ENCODE measurements around the gene WNT11. TPM values are rescaled to one million over a fixed set of nuclear protein-coding genes. Genes with fewer than 3 reads are reported as not detected.

Gene WNT11
- total RNA-seq (2014; rRNA removed; shearing (Covaris generic)), result 0.76 TPM in 1 of 2 replicates, not detected in the other

GRCh38 chr11:76206327-76207081 lies at the start of gene WNT11:
WNT11 (minus strand) TSS chr11:76206502; CDS start chr11:76206407, 95 bp downstream.
- no peak for DNase-seq (ENCODE audit: low spot score)

GRCh38 chr11:76253416-76253815 lies 47.1 kb upstream of the WNT11 start:
- no peak for DNase-seq (ENCODE audit: low spot score)

GRCh38 chr11:76252631-76253070 lies 46.3 kb upstream of the WNT11 start:
- DNase-seq (ENCODE audit: low spot score), result no peak

- DNase-seq (ENCODE audit: low spot score), result no peak
Measured at GRCh38 chr11:76251576-76251975, 45.3 kb upstream of the WNT11 start.

GRCh38 chr11:76251226-76251575 lies 44.9 kb upstream of the WNT11 start:
- no peak for DNase-seq (ENCODE audit: low spot score)

GRCh38 chr11:76250520-76251225 lies 44.4 kb upstream of the WNT11 start:
- no peak for DNase-seq (ENCODE audit: low spot score)

- no peak for DNase-seq (ENCODE audit: low spot score)
Measured at GRCh38 chr11:76249195-76249741, 43.0 kb upstream of the WNT11 start.

GRCh38 chr11:76248210-76248609 lies 41.9 kb upstream of the WNT11 start:
- no peak for DNase-seq (ENCODE audit: low spot score)

- no peak for DNase-seq (ENCODE audit: low spot score)
Measured at GRCh38 chr11:76247091-76247490, 40.8 kb upstream of the WNT11 start.

GRCh38 chr11:76246271-76246933 lies 40.1 kb upstream of the WNT11 start:
- no peak for DNase-seq (ENCODE audit: low spot score)

GRCh38 chr11:76245720-76246119 lies 39.4 kb upstream of the WNT11 start:
- DNase-seq (ENCODE audit: low spot score), result no peak

GRCh38 chr11:76244316-76244851 lies 38.1 kb upstream of the WNT11 start:
- no peak for DNase-seq (ENCODE audit: low spot score)

- DNase-seq (ENCODE audit: low spot score), result no peak
Measured at GRCh38 chr11:76243957-76244285, 37.6 kb upstream of the WNT11 start.

GRCh38 chr11:76243193-76243956 lies 37.1 kb upstream of the WNT11 start:
- DNase-seq (ENCODE audit: low spot score), result no peak

GRCh38 chr11:76242004-76242779 lies 35.9 kb upstream of the WNT11 start:
- no peak for DNase-seq (ENCODE audit: low spot score)

GRCh38 chr11:76241243-76242000 lies 35.1 kb upstream of the WNT11 start:
- no peak for DNase-seq (ENCODE audit: low spot score)

- DNase-seq (ENCODE audit: low spot score), result no peak
Measured at GRCh38 chr11:76240666-76241065, 34.4 kb upstream of the WNT11 start.

GRCh38 chr11:76240161-76240540 lies 33.8 kb upstream of the WNT11 start:
- DNase-seq (ENCODE audit: low spot score), result no peak

- DNase-seq (ENCODE audit: low spot score), result no peak
Measured at GRCh38 chr11:76239483-76240160, 33.3 kb upstream of the WNT11 start.

Data from H4 (cell line).